Hematopoietic multipotent progenitor cell treated with erythropoietin and hydrocortisone succinate and interleukin-3 and kit ligand, for 17 days (in vitro differentiated cells): Measurements from ENCODE around the gene PIK3C2G.
"Not testable (repeated sequence)": the region's sequence is repeated elsewhere in the genome, so short reads cannot be mapped to it uniquely, and the experiment has no call there.

Experiments used
- DNase-seq: peaks from one replicate; pipeline ENCODE4 v3.0.0-alpha.2; 2015; ENCODE audit warnings: low spot score

The PIK3C2G gene, protein sequence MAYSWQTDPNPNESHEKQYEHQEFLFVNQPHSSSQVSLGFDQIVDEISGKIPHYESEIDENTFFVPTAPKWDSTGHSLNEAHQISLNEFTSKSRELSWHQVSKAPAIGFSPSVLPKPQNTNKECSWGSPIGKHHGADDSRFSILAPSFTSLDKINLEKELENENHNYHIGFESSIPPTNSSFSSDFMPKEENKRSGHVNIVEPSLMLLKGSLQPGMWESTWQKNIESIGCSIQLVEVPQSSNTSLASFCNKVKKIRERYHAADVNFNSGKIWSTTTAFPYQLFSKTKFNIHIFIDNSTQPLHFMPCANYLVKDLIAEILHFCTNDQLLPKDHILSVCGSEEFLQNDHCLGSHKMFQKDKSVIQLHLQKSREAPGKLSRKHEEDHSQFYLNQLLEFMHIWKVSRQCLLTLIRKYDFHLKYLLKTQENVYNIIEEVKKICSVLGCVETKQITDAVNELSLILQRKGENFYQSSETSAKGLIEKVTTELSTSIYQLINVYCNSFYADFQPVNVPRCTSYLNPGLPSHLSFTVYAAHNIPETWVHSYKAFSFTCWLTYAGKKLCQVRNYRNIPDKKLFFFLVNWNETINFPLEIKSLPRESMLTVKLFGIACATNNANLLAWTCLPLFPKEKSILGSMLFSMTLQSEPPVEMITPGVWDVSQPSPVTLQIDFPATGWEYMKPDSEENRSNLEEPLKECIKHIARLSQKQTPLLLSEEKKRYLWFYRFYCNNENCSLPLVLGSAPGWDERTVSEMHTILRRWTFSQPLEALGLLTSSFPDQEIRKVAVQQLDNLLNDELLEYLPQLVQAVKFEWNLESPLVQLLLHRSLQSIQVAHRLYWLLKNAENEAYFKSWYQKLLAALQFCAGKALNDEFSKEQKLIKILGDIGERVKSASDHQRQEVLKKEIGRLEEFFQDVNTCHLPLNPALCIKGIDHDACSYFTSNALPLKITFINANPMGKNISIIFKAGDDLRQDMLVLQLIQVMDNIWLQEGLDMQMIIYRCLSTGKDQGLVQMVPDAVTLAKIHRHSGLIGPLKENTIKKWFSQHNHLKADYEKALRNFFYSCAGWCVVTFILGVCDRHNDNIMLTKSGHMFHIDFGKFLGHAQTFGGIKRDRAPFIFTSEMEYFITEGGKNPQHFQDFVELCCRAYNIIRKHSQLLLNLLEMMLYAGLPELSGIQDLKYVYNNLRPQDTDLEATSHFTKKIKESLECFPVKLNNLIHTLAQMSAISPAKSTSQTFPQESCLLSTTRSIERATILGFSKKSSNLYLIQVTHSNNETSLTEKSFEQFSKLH (N-terminal part only)

DNA sequence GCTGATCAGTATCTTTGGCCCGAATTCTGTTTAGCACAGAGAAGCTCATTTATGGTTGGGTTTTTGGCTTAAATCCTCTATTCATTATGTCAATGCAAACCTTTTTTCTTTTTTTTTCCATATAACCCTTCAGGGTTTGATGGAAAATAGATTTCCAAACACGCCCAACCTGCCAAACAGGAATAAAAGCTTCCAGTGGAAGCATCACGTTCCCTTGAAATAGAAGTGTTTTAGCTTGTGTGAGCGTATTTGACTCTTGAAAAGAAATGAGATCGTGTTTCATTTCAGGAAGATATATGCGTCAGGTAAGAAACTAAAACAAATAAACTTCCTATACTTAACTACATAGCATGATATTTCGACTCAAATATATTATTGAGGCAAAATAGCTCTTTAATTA is at the start of gene PIK3C2G:
PIK3C2G (plus strand) TSS at position 246 of the 400 bp plus-strand sequence. CDS start 20,564 bp downstream, outside the sequence.
- DNase-seq, result no peak

DNA sequence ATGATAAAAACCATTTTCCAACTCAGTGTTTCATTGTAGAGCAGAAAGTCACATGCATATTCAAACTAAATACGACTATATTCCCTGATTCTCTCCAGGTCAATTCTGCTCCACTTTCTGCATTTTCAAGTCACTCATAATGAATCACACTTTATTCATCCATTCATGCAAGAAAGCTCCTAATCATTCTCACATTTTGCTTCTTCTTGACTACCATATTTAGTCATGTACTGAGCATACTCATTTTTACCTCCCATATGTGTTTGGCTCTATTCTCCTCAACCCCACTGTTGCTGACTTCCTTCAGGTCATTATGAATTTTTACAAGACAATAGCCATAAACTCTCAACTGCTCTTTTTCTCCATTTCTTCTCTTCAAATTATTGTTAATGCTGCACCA is 43.4 kb upstream of the PIK3C2G start:
- DNase-seq, result no peak

DNA sequence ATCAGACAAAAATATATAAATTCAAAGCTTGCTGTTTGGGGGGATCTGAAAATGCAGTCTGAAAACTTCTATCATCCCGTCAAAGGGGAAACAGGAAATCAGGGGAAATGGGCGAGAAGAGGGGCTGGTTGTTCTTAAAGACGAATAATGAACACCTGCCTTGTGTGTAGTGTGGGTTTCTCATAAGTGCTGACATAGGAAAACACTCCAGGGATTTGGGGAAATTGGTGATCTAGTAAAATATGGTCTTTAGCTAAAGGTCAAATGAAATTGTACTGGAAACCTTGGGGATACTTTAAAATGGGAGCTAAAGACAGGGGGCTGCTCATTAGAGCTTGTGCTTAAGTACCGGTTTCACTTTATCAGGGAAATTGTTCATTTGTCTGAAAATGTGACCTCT is 39.6 kb upstream of the PIK3C2G start:
- DNase-seq, result no peak

- DNase-seq, result no peak
Measured at GRCh38 chr12:18222699-18223098, 38.6 kb upstream of the PIK3C2G start.

DNA sequence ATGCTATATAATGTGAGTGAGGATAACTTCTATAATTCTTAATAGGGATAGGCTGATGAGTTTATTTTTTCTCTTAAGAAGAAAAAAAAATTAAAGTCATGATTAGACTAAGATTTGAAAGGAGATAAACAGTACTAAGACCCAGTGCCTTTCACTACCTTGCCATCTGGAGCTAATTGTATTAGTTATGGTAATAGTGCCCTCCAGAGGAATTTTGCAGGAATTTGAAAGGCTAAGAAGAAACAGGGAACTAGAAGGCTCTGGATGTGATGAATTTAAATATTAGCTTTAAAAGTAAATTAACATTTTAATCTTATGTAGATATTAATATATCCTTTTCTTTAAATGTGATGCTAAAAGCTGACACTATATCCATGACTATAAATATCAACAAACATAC is 36.6 kb upstream of the PIK3C2G start:
- DNase-seq, result no peak

GRCh38 chr12:18239526-18239925 is 21.8 kb upstream of the PIK3C2G start:
- no peak for DNase-seq

DNA sequence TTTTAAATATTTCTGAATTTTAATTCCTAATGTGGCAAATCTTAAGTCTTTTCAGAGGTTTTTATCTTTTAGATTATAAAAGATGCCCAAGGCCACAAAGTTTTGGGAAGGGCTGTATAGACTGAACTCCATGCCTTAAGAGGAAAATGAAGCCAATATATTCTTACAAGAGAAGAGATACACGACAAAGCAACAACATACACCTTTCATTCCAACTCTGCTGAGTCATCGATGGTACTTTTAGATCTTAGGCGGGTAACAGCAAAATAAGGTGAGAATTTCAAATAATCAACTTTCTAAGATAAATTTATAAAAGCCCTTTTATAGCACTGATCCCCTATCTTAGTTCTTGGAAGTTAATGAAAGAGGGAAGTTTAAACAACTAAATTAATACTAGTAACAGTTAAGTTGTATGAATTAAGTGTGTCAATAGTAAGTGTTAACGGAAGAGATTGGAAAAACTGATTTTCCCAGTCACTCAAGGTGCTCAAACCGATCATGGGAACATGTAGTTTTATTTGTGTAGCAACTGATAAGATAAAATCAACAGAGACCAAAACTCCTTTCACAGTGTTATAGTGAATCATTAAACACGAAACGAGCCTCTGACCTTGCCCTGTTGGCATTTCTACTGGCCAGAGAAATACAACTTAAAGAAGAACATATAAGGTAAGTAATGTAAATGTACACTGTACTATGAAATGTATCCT is 18.8 kb upstream of the PIK3C2G start:
- no peak for DNase-seq

DNA sequence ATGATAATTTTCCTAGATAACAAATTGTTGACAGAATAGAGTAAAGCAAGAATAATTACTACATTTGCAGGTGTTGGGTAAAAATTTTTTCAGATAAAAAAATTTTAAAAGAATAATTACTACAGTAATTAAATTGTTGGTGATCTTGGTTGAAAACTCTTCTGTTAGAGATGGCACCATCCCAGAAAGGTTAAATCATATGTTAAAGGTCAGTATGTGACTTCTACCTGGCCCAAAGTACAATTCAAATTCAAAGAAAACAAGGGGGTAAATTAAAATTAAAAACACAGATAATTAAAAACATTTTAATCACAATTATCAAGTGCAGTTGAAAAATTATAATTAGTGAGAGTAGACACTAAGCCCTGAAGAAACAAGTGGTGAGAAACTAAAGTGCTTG is 18.1 kb upstream of the PIK3C2G start:
- no peak for DNase-seq

- no peak for DNase-seq
Measured at GRCh38 chr12:18246066-18246465, 15.3 kb upstream of the PIK3C2G start.

- DNase-seq, result peak; percentile 4
Measured at GRCh38 chr12:18250313-18250916, 10.9 kb upstream of the PIK3C2G start.

- no peak for DNase-seq
Measured at GRCh38 chr12:18254081-18254480, 7.2 kb upstream of the PIK3C2G start.

- DNase-seq, result not testable (repeated sequence)
Measured at GRCh38 chr12:18255004-18255403, 6.3 kb upstream of the PIK3C2G start.

DNA sequence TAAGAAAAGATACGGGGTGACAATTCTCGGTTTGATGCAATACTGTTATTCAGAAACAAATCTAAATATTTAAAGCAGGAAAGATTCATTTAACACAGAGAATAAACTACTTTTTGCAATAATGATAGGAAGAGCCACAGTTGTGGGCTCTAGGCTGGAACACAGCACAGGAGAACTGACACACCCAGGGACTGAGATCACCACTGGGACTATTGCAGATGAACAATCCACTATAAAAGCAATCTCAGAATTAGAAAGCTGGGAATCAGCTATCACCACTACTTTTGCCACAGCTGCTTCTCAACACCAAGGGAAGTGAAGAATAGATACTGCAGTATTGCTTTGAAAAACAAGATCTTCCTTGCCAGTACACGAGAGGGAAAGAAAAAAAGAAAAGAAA is 4.1 kb upstream of the PIK3C2G start:
- DNase-seq, result no peak

DNA sequence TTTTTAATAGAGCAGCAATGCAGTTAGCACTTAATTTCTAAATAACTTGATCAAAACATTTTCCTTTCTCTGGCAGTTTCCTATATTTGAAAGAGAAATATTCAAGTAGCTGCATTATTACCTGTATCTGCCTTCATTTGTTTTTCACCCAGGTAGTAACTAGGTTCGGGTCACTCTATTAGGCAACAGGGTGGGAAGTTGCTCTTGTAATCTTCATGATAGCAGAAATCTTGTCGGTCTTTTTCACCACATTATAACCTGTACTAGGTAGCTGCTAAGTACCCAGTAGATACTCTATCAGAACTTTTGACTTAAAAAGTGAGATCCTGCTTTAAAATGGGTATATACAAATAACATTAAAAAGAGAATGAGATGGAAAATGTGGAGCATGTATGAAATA is 2.4 kb upstream of the PIK3C2G start:
- DNase-seq, result no peak

DNA sequence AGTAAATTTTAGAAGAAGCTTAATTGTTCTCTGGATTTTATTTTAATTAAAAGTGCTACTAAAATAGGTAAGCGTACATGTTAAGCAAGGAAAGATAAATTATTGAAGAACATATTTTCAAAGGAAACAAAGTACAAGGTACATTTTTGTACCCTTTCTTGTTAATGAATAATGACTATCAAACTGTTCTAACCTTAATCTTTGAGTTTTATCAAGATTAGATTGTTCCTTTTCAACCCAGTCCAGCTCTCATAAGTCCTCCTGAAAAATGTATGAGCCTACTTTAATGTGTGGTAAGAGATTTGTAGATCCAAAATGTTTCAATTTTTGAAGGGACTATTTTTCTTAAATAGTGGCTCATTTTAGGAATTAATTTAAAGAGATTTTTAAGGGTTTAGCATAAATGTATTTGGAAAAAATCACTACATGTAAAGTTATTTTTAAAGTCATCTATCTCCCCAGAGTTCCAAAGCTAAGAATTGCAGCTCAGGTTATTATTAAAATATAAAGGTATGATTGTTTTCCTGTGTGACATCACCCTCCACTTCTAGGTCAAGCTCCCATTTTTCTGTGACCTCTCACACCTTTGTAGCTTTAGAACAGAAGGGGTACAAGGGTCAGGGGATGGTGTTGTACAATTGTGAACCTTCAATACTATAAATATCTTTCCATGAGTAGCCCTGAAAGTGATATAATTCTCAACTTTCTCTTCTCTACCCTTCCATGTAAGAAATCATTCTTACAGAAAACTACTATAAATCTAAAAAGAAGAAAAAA is 1.2 kb upstream of the PIK3C2G start:
- DNase-seq, result no peak

DNA sequence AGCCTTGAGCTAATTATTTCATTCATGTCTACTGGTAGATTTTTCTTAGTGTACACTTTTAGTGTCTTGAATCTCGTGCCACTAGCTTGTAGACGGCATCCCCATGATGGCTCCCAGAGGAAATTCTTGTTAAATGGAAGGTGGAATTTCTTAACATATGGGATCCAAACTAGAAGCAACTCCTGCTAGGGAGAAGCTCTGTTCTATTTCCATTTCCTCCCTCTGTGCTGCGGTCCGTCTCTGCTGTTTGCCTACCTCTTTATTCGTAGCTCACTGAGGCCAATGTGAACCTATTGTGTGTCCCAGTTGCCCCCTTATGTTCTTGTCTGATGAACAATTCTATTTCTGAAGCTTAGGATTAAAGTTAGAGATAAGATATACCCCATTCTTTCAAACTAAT is 588 bp downstream of the PIK3C2G start:
- no peak for DNase-seq

GRCh38 chr12:18262514-18262913 is 1.2 kb downstream of the PIK3C2G start:
- DNase-seq, result no peak

GRCh38 chr12:18264581-18265075 is 3.3 kb downstream of the PIK3C2G start:
- DNase-seq, result no peak

GRCh38 chr12:18267427-18268099 is 6.2 kb downstream of the PIK3C2G start:
- DNase-seq, result no peak
